GM11168 (cell line): ENCODE measurements around the gene MAP3K3.

Source experiments
- in situ Hi-C: fragments of 300-500 bp; cut with MboI; formaldehyde crosslinking; loops from one replicate; pipeline ENCODE4 v1.12.0; 2022; ENCODE audit warnings: low sequenced_read_pairs; ENCODE audit not compliant: unreplicated experiment

Gene MAP3K3

GRCh38 chr17:63647065-63647725 lies 25.0 kb downstream of the MAP3K3 start:
- in situ Hi-C loops, result no loop called here

GRCh38 chr17:63647936-63648335 lies 25.7 kb downstream of the MAP3K3 start:
- in situ Hi-C loops, result no loop called here

- in situ Hi-C loops, result no loop called here
Observed at GRCh38 chr17:63649813-63650212, 27.6 kb downstream of the MAP3K3 start.

GRCh38 chr17:63652106-63652505 lies 29.9 kb downstream of the MAP3K3 start:
- in situ Hi-C loops, result no loop called here

- in situ Hi-C loops, result no loop called here
Observed at GRCh38 chr17:63653050-63653449, 30.8 kb downstream of the MAP3K3 start.

- in situ Hi-C loops, result no loop called here
Observed at GRCh38 chr17:63657786-63658185, 35.6 kb downstream of the MAP3K3 start.

- in situ Hi-C loops, result no loop called here
Observed at GRCh38 chr17:63658366-63658765, 36.1 kb downstream of the MAP3K3 start.

GRCh38 chr17:63659850-63660249 lies 37.6 kb downstream of the MAP3K3 start:
- in situ Hi-C loops, result no loop called here

GRCh38 chr17:63665527-63666214 lies 43.5 kb downstream of the MAP3K3 start:
- in situ Hi-C loops, result no loop called here

- in situ Hi-C loops, result no loop called here
Observed at GRCh38 chr17:63672856-63673255, 50.6 kb downstream of the MAP3K3 start.

GRCh38 chr17:63675231-63675606 lies 53.0 kb downstream of the MAP3K3 start:
- in situ Hi-C loops, result no loop called here

- in situ Hi-C loops, result no loop called here
Observed at GRCh38 chr17:63675607-63676546, 53.7 kb downstream of the MAP3K3 start.

- in situ Hi-C loops, result no loop called here
Observed at GRCh38 chr17:63676584-63676983, 54.4 kb downstream of the MAP3K3 start.

GRCh38 chr17:63679214-63679613 lies 57.0 kb downstream of the MAP3K3 start:
- in situ Hi-C loops, result no loop called here

GRCh38 chr17:63680700-63681099 lies 58.5 kb downstream of the MAP3K3 start:
- in situ Hi-C loops, result no loop called here

- in situ Hi-C loops, result no loop called here
Observed at GRCh38 chr17:63681530-63681929, 59.3 kb downstream of the MAP3K3 start.

- in situ Hi-C loops, result no loop called here
Observed at GRCh38 chr17:63682441-63682840, 60.2 kb downstream of the MAP3K3 start.

GRCh38 chr17:63682981-63683380 lies 60.8 kb downstream of the MAP3K3 start:
- in situ Hi-C loops, result no loop called here

GRCh38 chr17:63685041-63685440 lies 62.8 kb downstream of the MAP3K3 start:
- in situ Hi-C loops, result no loop called here

- in situ Hi-C loops, result no loop called here
Observed at GRCh38 chr17:63685578-63685977, 63.4 kb downstream of the MAP3K3 start.

- in situ Hi-C loops, result no loop called here
Observed at GRCh38 chr17:63686138-63686685, 64.0 kb downstream of the MAP3K3 start.
